GM13977 (cell line): ENCODE results near the gene LRRC51.

Experiments
- DNase-seq: peaks from one replicate; pipeline ENCODE4 v3.0.0; 2012; ENCODE audit warnings: low spot score
- in situ Hi-C: fragments of 300-500 bp; cut with MboI; formaldehyde crosslinking; loops from one replicate; pipeline ENCODE4 v1.12.0; 2022; ENCODE audit warnings: low sequenced_read_pairs, low pct_unique_long_range_greater_than_20kb, mixed read lengths, inconsistent platforms; ENCODE audit not compliant: unreplicated experiment
- TF ChIP-seq, protein P1 (sequence below): IDR thresholded peaks from 2 replicates; pipeline ENCODE4 v1.5.1; 2012; ENCODE audit warnings: mild to moderate bottlenecking, control low read depth; ENCODE audit not compliant: insufficient read depth; ENCODE audit errors: extremely low read depth, missing control alignments

LRRC51 gene

DNA sequence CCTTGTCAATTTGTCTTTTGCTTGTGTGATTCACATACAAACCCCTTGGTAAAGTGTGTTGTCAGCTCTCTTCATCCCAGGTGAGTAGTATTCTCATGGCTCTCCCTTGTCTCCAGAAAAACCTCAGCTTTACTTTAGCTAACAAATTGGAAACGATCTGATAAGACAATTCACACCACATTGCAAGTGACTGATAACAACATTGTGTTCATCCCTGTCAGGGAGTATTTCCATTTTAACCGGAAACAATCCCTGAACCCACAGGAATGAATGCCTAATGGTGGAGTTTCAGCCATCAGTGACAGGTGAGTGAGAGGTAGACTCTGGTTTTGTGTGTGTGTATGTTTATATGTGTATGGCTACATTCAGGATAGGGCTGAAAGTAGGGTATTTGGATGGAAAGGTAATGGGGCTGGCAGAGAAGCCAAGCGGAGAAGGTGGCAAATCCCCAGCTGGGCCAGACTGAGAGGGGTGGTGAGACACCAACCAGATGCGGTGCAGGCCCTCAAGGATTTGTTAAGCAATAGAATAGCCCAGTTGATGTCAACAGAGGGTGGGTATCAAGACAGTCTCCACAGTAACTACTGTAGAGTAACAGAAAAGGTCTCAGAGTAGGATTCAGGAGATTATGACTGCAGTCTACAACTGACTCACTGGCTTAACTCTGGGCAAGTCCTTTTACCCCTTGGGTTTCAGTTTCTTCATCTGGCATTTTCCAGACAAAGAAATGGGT is 7.6 kb downstream of the LRRC51 start:
- TF ChIP-seq, protein P1, sequence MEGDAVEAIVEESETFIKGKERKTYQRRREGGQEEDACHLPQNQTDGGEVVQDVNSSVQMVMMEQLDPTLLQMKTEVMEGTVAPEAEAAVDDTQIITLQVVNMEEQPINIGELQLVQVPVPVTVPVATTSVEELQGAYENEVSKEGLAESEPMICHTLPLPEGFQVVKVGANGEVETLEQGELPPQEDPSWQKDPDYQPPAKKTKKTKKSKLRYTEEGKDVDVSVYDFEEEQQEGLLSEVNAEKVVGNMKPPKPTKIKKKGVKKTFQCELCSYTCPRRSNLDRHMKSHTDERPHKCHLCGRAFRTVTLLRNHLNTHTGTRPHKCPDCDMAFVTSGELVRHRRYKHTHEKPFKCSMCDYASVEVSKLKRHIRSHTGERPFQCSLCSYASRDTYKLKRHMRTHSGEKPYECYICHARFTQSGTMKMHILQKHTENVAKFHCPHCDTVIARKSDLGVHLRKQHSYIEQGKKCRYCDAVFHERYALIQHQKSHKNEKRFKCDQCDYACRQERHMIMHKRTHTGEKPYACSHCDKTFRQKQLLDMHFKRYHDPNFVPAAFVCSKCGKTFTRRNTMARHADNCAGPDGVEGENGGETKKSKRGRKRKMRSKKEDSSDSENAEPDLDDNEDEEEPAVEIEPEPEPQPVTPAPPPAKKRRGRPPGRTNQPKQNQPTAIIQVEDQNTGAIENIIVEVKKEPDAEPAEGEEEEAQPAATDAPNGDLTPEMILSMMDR, result no peak
- no peak for DNase-seq
- in situ Hi-C loops, result no loop called here

DNA sequence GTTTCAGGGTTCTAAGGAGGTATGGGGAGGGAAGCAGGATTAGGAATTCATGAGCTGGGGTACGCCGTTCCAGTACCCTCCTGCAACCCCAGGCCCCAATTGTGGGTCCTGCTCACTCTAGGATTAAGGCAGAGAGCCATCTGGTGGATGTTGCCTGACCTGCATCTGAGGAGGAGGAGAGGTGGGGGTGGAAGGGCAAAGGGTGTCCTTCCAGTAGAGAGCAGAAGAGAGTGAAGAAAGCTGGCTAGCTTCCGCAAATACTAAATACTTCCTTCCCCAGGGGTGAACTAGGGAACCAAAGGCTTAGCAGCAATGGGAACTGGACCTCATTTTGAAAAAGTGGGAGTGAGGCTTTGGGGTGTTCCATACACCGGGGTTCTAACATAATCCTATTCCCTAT is 10.6 kb downstream of the LRRC51 start:
- in situ Hi-C loops, result no loop called here
- DNase-seq, result peak; percentile 73

GRCh38 chr11:72098741-72099140 is 18.1 kb downstream of the LRRC51 start:
- TF ChIP-seq, protein P1, result no peak
- in situ Hi-C loops, result no loop called here
- DNase-seq, result no peak

More for the DNA sequence above, 10.6 kb downstream of the LRRC51 start:
- TF ChIP-seq, protein P1, result peak; percentile 91

DNA sequence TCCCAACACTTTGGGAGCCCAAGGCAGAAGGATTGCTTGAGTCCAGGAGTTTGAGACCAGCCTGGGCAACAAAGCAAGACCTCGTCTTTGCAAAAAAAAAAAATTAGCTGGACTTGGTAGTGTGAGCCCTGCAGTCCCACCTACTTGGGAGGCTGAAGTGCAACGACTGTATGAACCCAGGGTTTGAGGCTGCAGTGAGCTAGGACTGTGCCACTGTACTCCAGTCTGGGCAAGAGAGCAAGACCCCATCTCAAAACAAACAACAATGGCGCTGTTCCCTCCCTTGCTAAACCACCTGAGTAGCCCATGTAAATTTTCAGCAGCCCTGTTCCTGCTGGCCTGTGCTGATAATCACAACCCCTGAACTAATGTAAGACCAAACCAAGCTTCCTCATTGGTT is 19.4 kb downstream of the LRRC51 start:
- in situ Hi-C loops, result no loop called here
- TF ChIP-seq, protein P1, result no peak
- DNase-seq, result no peak

DNA sequence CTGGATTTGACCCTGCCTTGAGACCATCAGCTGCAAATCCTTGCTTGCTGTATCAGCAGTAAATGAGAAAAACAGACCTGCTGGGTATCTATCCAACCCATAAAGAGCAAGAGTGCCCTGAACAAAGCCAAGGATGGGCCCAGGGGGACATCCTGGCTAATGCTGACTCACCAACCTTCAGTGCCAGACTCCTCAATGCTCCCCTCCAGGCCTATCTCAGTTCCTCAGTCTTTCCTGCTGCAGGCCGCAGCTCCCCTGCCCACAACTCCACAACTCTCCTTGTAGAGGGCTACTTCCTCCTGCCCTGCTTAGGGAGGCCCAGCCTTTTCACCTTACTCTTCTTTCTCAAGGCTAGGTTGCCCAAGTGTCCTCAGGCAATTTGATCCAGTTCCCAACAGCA is 19.8 kb downstream of the LRRC51 start:
- DNase-seq, result no peak
- in situ Hi-C loops, result no loop called here
- TF ChIP-seq, protein P1, result no peak

- DNase-seq, result no peak
- TF ChIP-seq, protein P1, result no peak
- in situ Hi-C loops, result no loop called here
Measured at GRCh38 chr11:72102162-72102561, 21.5 kb downstream of the LRRC51 start.

DNA sequence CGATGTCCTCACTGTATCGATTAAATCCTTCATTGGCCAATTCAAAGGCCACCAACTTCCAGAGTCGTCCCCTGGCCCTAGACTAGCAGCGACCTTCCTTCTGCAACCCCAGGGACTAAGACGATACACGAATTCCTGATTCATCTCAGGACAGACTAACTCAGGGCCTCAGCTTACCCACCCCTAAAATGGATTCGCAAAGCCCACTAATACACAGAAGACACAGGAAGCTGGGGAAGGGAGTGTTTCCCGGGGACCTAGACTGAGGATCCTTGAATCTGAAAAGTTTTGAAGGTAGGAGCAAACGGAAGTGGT is 21.9 kb downstream of the LRRC51 start:
- DNase-seq, result no peak
- TF ChIP-seq, protein P1, result no peak
- in situ Hi-C loops, result no loop called here
